Osteocyte (in vitro differentiated cells): ENCODE measurements around the gene TMEM127. TPM values are rescaled to one million over a fixed set of nuclear protein-coding genes. Genes with fewer than 3 reads are reported as not detected.
"Not testable (repeated sequence)": the region's sequence is repeated elsewhere in the genome, so short reads cannot be mapped to it uniquely, and the experiment has no call there.

ENCODE experiments used
- DNase-seq: peaks from one replicate; pipeline ENCODE4 v3.0.0; 2021; ENCODE audit warnings: mixed read lengths; ENCODE audit not compliant: unreplicated experiment; ENCODE audit errors: extremely low spot score
- H3K27ac Mint-ChIP-seq: one replicate; pipeline ENCODE4 v1.8.0; 2021; ENCODE audit warnings: mild to moderate bottlenecking, mixed read lengths; ENCODE audit not compliant: unreplicated experiment
- H3K27me3 Mint-ChIP-seq: one replicate; pipeline ENCODE4 v1.8.0; 2021; ENCODE audit warnings: mixed read lengths; ENCODE audit not compliant: unreplicated experiment
- H3K36me3 Mint-ChIP-seq: one replicate; pipeline ENCODE4 v1.8.0; 2021; ENCODE audit warnings: mixed read lengths; ENCODE audit not compliant: unreplicated experiment
- H3K4me1 Mint-ChIP-seq: one replicate; pipeline ENCODE4 v1.8.0; 2021; ENCODE audit warnings: mixed read lengths; ENCODE audit not compliant: unreplicated experiment
- H3K4me3 Mint-ChIP-seq: one replicate; pipeline ENCODE4 v1.8.0; 2021; ENCODE audit warnings: mild to moderate bottlenecking, moderate library complexity, mixed read lengths; ENCODE audit not compliant: unreplicated experiment
- H3K9me3 Mint-ChIP-seq: one replicate; pipeline ENCODE4 v1.8.0; 2021; ENCODE audit warnings: mixed read lengths; ENCODE audit not compliant: unreplicated experiment
- total RNA-seq: library from RNA; stranded (reverse); gene quantifications from 2 replicates; pipeline ENCODE4 v1.2.1, GENCODE V29; 2021
- TF ChIP-seq, protein P1 (sequence below): fragments of 200-600 bp; sonication (generic); IDR thresholded peaks from 2 replicates; pipeline ENCODE4 v1.5.0; 2021; ENCODE audit warnings: antibody characterized with exemption, mild to moderate bottlenecking, moderate library complexity

TMEM127 gene
- total RNA-seq, 1 donor from 2014 or later, result 56.3 TPM

DNA sequence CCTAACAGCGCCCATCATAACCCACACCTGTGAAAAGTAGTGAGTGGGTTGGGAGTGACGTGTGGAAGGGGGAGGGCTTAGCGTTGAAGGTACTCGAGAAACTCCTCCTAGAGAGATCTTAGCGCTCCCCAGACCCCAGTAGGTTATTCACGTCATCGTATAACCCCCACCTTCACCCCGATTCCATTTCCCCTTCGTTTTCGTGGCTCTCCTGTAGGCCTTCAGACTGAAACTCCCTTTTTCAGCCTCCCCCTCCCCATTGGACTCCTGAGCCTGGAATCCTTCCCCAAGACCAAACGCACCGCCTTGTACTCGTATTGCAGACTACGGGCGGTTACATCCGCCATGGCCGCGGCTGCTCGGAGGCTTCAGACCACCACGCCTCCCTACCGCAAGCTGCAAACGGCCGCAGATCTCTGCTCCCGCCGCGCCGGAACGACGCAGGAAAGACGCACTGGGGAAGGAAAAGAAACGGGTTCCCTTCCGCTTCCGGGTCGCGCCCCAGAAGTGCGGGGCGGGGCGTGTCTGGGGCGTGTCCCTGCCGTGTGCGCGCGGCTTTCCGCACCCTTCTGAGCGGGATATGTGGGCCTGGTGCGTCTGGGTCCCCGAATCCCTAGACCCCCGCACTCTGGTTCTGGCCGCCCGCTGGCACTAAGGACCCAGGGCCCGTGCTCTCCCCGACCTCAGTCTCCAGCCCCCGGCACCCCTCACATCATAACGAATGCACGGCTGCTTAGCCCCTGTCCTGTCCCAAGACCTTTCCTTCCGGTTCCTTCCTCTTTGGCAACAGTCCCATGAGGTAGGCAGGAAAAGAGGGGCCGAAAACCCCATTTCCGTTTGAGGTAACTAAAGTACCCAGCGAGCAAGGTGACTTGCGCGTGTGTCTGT is 39.5 kb upstream of the TMEM127 start, which contains the start of gene SNRNP200:
TSS of gene SNRNP200 (minus strand) at position 456 of the 888 bp plus-strand sequence. CDS start at position 347, 109 bp downstream.
- H3K4me1 Mint-ChIP-seq, result peaks cover 27% of the 10 kb centered on the region
- H3K9me3 Mint-ChIP-seq, result no peaks in the 10 kb centered on the region
- DNase-seq, result peak; percentile 90
- H3K27me3 Mint-ChIP-seq, result no peaks in the 10 kb centered on the region
- H3K4me3 Mint-ChIP-seq, result peak within 1 kb of the TSS; percentile 100
- H3K27ac Mint-ChIP-seq, result peak within 1 kb of the TSS; percentile 95
- peaks cover 31% of the 10 kb centered on the region for H3K36me3 Mint-ChIP-seq
- TF ChIP-seq, protein P1, sequence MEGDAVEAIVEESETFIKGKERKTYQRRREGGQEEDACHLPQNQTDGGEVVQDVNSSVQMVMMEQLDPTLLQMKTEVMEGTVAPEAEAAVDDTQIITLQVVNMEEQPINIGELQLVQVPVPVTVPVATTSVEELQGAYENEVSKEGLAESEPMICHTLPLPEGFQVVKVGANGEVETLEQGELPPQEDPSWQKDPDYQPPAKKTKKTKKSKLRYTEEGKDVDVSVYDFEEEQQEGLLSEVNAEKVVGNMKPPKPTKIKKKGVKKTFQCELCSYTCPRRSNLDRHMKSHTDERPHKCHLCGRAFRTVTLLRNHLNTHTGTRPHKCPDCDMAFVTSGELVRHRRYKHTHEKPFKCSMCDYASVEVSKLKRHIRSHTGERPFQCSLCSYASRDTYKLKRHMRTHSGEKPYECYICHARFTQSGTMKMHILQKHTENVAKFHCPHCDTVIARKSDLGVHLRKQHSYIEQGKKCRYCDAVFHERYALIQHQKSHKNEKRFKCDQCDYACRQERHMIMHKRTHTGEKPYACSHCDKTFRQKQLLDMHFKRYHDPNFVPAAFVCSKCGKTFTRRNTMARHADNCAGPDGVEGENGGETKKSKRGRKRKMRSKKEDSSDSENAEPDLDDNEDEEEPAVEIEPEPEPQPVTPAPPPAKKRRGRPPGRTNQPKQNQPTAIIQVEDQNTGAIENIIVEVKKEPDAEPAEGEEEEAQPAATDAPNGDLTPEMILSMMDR, result no peak

DNA sequence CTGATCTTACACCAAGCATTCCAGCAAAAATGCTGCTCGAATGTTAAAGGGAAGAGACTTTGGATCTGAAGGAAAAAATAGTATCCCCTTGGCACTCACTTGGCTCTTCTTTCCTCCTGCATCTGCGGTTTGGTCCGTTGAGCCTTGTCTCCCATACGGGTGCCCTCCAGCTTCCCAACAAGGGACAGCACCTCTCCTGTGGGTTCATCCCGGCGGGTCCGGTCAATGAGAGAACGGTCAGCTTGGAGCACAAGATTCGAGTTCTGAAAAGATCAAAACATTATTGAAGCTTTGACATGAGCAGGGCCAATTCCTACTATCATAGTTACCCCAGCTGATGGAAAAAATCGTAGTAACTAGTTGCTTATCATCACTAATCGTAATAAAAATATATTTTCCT is 38.8 kb upstream of the TMEM127 start:
- H3K27me3 Mint-ChIP-seq, result no peaks in the 10 kb centered on the region
- no peaks in the 10 kb centered on the region for H3K9me3 Mint-ChIP-seq
- H3K36me3 Mint-ChIP-seq, result peaks cover 33% of the 10 kb centered on the region
- no peak for DNase-seq
- peak overlapping the region; percentile 95 for H3K27ac Mint-ChIP-seq
- peaks cover 27% of the 10 kb centered on the region for H3K4me1 Mint-ChIP-seq
- TF ChIP-seq, protein P1, result no peak
- peak overlapping the region; percentile 100 for H3K4me3 Mint-ChIP-seq

DNA sequence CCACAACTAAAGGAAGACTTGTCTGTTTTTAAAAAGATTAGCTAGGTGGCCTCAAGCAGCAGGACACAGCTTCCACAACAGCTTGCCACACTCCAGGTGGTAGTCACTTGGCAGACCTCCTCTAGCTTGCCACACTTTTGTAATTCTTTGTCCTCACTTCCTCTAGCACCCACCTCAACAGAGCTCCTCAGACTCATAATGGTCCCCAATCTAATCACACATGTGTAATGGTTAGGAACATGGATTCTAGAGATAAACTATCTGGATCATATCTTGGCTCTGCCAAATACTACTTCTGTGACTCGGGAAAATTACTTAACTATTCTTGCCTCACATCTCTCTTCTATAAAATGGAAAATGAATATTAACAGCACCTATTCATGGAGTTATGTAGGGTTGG is 36.1 kb upstream of the TMEM127 start:
- Mint-ChIP-seq H3K9me3 (no peaks in the 10 kb centered on the region), H3K4me3 (no peak overlapping the region), H3K27me3 (no peaks in the 10 kb centered on the region), H3K27ac (no peak overlapping the region), H3K36me3 (peaks cover 56% of the 10 kb centered on the region), H3K4me1 (peaks cover 27% of the 10 kb centered on the region)
- no peak for DNase-seq
- TF ChIP-seq, protein P1, result no peak

DNA sequence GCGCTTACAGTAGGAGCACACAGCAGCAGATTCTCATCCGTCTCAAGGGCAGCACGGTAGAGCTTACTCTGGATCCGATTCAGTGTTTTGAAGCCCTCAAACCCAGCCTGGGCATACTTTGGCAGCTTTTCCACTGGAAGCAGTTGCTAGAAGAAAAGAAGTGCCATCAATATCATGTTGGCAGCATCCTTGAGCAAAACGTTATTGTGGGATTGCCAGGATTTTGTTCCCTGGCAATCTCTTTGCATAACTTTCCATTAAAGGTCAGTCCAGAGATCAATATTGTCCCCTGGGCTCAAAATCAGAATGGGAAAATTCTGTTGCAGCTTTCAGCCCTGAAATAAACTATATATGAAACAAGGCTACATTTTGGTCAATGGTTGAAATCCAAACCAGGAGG is 31.1 kb upstream of the TMEM127 start:
- no peak for DNase-seq
- H3K36me3 Mint-ChIP-seq, result peaks cover 67% of the 10 kb centered on the region
- no peaks in the 10 kb centered on the region for H3K4me1 Mint-ChIP-seq
- no peaks in the 10 kb centered on the region for H3K9me3 Mint-ChIP-seq
- H3K27me3 Mint-ChIP-seq, result no peaks in the 10 kb centered on the region
- TF ChIP-seq, protein P1, result no peak
- no peak overlapping the region for H3K4me3 Mint-ChIP-seq
- H3K27ac Mint-ChIP-seq, result no peak overlapping the region

DNA sequence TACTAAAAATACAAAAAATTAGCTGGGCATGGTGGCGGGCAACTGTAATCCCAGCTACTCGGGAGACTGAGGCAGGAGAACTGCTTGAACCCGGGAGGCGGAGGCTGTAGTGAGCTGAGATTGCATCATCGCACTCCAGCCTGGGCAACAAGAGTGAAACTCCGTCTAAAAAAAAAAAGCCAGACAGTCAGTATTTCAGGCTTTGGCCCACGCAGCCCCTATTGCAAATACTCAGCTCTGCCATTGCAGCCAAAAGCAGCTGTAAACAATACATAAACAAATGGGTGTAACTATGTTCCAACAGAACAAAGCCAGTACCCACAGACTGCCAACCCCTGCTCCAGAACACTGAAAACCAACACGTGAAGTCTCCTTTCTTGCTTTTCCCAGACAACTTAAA is 28.5 kb upstream of the TMEM127 start:
- H3K9me3 Mint-ChIP-seq, H3K27me3 Mint-ChIP-seq, DNase-seq, H3K4me3 Mint-ChIP-seq, H3K27ac Mint-ChIP-seq, H3K4me1 Mint-ChIP-seq: not testable (repeated sequence)
- peaks cover 72% of the 10 kb centered on the region for H3K36me3 Mint-ChIP-seq
